ENCODE data around the gene CYYR1.

DNA sequence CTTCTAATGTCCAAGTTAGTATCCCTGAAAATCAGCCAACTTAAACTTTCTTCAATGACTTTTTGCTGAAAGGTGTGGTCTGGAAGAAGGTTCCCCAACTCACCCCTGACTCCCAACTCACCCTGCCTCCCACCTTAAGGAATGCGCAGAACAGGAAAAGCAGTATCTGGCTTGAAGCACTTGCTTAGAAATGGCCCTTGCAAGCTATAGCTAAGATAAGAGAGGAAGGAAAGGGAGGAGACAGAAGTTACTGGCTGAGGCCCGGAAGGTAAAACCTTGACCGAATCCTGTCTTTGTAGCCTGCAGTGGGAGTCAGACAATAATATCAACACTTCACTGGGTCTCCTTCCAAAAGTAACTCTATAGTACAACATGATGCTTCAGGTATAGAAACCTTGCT lies 2.9 kb downstream of the CYYR1 start:
- TF ChIP-seq CTCF (IDR thresholded peaks at IDR 0.05) = no peak
- TF ChIP-seq POLR2AphosphoS5 (IDR thresholded peaks at IDR 0.05; ENCODE audit: low read depth, low read length) = no peak
- TF ChIP-seq REST (IDR thresholded peaks at IDR 0.05; ENCODE audit: insufficient read depth in 1 of 2, low read depth in 2 of 2, low read length in 1 of 2) = no peak
